ENCODE results near the gene SLC26A5.

- TF ChIP-seq POLR2AphosphoS5 (IDR thresholded peaks at IDR 0.05; ENCODE audit: low read depth, low read length) (no peak), TAF1 (IDR thresholded peaks at IDR 0.05; ENCODE audit: low read depth, low read length) (no peak)
Observed at GRCh38 chr7:103432712-103433111, 13.3 kb downstream of the SLC26A5 start.
